SK-MEL-5 (cell line): ENCODE results near the gene VPS35L. TPM values are rescaled to one million over a fixed set of nuclear protein-coding genes. Genes with fewer than 3 reads are reported as not detected.
"Not testable (repeated sequence)": the region's sequence is repeated elsewhere in the genome, so short reads cannot be mapped to it uniquely, and the experiment has no call there.

Source experiments
- DNase-seq: peaks from one replicate; pipeline ENCODE4 v3.0.0-alpha.2; 2016; ENCODE audit warnings: low read depth, low spot score
- in situ Hi-C: cut with HindIII; loops from 2 replicates; pipeline ENCODE4 v1.10.0; 2016; ENCODE audit warnings: low sequenced_read_pairs, high pct_unique_total_duplicates, low pct_unique_long_range_greater_than_20kb
- total RNA-seq: library from RNA; depleted of rRNA; stranded (reverse); fragments of >200 nt; shearing (Covaris generic); gene quantifications from 2 replicates; pipeline ENCODE4 v1.2.3, GENCODE V29; 2014

Gene VPS35L
- total RNA-seq, 1 experiment from 2014 or later = 27.8 TPM

- in situ Hi-C loops = no loop called here
- DNase-seq = no peak
Observed at GRCh38 chr16:19524616-19525384, 30.7 kb upstream of the VPS35L start.

- in situ Hi-C loops = no loop called here
- DNase-seq = no peak
Observed at GRCh38 chr16:19525385-19525723, 30.1 kb upstream of the VPS35L start.

- DNase-seq = no peak
- in situ Hi-C loops = no loop called here
Observed at GRCh38 chr16:19527161-19527560, 28.3 kb upstream of the VPS35L start.

- in situ Hi-C loops = no loop called here
- DNase-seq = no peak
Observed at GRCh38 chr16:19528666-19529065, 26.8 kb upstream of the VPS35L start.

- DNase-seq = peak; percentile 11
- in situ Hi-C loops = no loop called here
Observed at GRCh38 chr16:19532601-19533000, 22.9 kb upstream of the VPS35L start.

GRCh38 chr16:19540241-19540970 is 15.1 kb upstream of the VPS35L start:
- in situ Hi-C loops = no loop called here

GRCh38 chr16:19542138-19542821 is 13.2 kb upstream of the VPS35L start:
- in situ Hi-C loops = no loop called here
- no peak for DNase-seq

More at GRCh38 chr16:19540241-19540970, 15.1 kb upstream of the VPS35L start:
- no peak for DNase-seq

- DNase-seq, in situ Hi-C loops: not testable (repeated sequence)
Observed at GRCh38 chr16:19543278-19543996, 12.1 kb upstream of the VPS35L start.

GRCh38 chr16:19548144-19548543 is 7.4 kb upstream of the VPS35L start:
- in situ Hi-C loops = no loop called here
- DNase-seq = no peak

GRCh38 chr16:19549673-19550072 is 5.8 kb upstream of the VPS35L start:
- DNase-seq = no peak
- in situ Hi-C loops = no loop called here

- in situ Hi-C loops = no loop called here
- peak; percentile 94 for DNase-seq
Observed at GRCh38 chr16:19555938-19556771, 652 bp downstream of the VPS35L start.

- in situ Hi-C loops = no loop called here
- DNase-seq = peak; percentile 68
Observed at GRCh38 chr16:19559242-19559910, 3.9 kb downstream of the VPS35L start.

GRCh38 chr16:19560078-19560477 is 4.6 kb downstream of the VPS35L start:
- in situ Hi-C loops = no loop called here
- no peak for DNase-seq

- DNase-seq = no peak
- in situ Hi-C loops = no loop called here
Observed at GRCh38 chr16:19563377-19563776, 7.9 kb downstream of the VPS35L start.

- in situ Hi-C loops = no loop called here
Observed at GRCh38 chr16:19566362-19566761, 10.9 kb downstream of the VPS35L start.

GRCh38 chr16:19567560-19567959 is 12.1 kb downstream of the VPS35L start:
- in situ Hi-C loops = no loop called here

More at GRCh38 chr16:19566362-19566761, 10.9 kb downstream of the VPS35L start:
- DNase-seq = no peak

GRCh38 chr16:19573997-19574396 is 18.5 kb downstream of the VPS35L start:
- in situ Hi-C loops = no loop called here
- no peak for DNase-seq

More at GRCh38 chr16:19567560-19567959, 12.1 kb downstream of the VPS35L start:
- DNase-seq = no peak
